GM10266 (cell line): ENCODE measurements around the gene C1orf116.

Experiments used
- DNase-seq: peaks from one replicate; pipeline ENCODE4 v3.0.0; 2012; ENCODE audit errors: extremely low spot score
- TF ChIP-seq, protein P1 (sequence below): IDR thresholded peaks from 2 replicates; pipeline ENCODE4 v1.5.1; 2012; ENCODE audit warnings: mild to moderate bottlenecking, low read depth; ENCODE audit not compliant: control insufficient read depth, insufficient read depth; ENCODE audit errors: missing control alignments

Gene C1orf116

DNA sequence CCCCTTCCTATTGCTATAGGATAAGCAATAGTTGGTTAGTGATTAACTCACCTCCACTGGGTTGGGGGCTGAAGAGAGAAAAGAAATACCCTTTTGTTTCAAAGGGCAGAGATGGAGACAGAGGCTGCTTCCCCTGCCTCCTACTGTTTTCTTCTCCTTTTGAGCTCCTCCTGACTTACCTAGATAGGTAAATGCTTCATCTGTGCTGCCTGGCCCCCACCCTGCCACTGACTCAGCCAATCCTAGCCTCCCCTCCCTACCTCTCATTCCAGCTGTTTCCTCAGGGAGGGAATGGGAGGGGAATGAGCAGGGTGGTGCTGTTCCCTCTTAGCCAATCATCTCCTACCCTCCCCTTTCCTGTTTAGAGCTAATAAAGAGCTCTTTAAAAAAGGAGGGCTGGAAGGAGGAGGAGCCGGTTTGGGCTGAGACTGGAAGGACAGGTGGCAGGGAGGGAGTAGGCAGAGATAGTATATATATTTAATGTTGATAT, at the start of gene C1orf116:
Gene C1orf116 (minus strand): TSS at position 229 of the 490 bp plus-strand sequence. CDS start 5,158 bp downstream, outside the sequence.
- DNase-seq: no peak

DNA sequence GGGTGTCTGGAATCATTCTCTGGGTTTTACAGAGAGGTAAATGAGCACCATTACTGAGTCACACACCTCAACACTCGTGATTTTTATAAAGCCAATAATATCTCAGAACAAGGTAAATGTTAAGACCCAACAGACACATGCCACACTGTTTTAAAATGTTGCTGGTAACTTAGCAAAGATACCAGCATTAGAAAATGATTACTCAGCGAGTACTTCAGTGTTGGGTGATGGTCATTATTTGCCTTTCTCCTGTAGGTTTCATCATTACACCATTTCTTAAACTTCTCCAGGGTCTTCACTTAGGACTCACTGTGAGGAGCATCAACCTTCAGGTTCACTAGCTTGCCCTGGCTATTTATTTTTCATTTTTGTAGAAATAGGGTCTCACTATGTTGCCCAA, 49.2 kb upstream of the C1orf116 start:
- TF ChIP-seq, protein P1, sequence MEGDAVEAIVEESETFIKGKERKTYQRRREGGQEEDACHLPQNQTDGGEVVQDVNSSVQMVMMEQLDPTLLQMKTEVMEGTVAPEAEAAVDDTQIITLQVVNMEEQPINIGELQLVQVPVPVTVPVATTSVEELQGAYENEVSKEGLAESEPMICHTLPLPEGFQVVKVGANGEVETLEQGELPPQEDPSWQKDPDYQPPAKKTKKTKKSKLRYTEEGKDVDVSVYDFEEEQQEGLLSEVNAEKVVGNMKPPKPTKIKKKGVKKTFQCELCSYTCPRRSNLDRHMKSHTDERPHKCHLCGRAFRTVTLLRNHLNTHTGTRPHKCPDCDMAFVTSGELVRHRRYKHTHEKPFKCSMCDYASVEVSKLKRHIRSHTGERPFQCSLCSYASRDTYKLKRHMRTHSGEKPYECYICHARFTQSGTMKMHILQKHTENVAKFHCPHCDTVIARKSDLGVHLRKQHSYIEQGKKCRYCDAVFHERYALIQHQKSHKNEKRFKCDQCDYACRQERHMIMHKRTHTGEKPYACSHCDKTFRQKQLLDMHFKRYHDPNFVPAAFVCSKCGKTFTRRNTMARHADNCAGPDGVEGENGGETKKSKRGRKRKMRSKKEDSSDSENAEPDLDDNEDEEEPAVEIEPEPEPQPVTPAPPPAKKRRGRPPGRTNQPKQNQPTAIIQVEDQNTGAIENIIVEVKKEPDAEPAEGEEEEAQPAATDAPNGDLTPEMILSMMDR: no peak
- DNase-seq: no peak

More for the DNA sequence above, at the start of gene C1orf116:
- TF ChIP-seq, protein P1: no peak

DNA sequence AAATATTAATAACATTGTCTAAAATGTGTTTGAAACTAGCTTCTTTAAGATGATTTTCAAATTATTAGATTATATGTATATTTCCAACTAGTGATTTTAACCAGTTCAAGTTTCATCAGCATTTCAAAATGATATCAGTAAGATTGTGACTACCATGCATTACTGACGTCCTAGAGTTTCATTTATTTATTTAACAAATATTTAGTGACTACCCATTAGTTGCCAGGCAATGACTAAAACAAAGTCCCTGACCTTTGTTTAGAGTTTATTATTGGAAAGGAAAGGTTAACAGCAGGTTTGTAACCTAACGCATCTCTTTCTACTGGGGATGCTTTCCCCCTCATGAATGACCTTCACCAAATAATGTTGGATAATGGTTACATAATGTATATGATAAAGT, 48.5 kb upstream of the C1orf116 start:
- TF ChIP-seq, protein P1: no peak
- DNase-seq: no peak

DNA sequence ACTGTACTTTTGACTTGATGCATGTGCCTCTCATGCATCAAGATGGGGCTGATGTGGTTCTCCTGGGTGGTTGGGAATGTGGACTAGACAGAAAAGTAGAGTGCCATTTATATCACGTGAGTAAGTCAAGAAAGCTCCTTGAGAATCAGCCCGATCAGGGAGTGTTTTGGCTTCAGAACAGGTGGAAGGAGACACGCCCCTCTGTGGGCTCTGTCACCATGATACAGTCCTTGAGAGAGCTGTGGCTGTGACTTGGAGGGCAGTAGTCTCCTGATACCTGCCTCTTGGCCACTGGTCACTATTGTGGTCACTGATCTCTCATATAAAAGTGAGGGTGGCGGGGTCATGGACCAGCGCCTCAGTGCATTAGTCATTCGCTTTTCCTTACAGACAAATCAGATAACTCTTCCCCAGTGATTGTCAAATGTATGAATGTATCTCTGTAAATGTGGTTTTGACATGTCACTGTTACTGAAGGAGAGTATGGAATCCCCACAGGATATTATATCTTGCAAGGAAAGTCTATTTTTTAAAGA, 47.2 kb upstream of the C1orf116 start:
- TF ChIP-seq, protein P1: no peak
- DNase-seq: no peak

DNA sequence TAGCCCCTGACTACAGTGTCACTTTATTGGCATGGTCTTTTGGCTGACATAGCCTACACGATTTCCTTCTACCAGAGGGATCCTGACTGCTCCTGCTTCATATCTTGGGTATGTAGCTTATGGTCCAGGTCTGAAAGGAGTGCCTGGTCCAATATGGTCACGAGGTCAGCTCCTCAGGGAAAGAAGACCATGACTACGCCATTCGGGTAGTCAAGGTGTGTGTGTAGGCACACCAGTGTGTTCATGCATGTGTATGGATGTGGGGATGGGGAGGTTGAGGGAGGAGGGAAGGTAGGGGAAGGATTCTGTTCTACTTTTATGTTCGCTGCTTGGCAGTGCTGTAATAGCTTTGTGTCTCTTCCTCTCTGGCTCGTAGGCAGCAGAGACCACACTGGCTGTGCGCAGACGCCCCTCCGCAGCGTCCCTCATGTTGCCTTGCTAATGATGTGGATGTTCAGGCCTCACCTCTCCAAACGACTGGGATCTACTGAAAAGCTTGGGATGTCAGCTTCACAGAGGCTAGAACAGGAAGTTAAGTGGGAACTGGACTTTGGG, 46.1 kb upstream of the C1orf116 start:
- no peak for DNase-seq
- TF ChIP-seq, protein P1: no peak

DNA sequence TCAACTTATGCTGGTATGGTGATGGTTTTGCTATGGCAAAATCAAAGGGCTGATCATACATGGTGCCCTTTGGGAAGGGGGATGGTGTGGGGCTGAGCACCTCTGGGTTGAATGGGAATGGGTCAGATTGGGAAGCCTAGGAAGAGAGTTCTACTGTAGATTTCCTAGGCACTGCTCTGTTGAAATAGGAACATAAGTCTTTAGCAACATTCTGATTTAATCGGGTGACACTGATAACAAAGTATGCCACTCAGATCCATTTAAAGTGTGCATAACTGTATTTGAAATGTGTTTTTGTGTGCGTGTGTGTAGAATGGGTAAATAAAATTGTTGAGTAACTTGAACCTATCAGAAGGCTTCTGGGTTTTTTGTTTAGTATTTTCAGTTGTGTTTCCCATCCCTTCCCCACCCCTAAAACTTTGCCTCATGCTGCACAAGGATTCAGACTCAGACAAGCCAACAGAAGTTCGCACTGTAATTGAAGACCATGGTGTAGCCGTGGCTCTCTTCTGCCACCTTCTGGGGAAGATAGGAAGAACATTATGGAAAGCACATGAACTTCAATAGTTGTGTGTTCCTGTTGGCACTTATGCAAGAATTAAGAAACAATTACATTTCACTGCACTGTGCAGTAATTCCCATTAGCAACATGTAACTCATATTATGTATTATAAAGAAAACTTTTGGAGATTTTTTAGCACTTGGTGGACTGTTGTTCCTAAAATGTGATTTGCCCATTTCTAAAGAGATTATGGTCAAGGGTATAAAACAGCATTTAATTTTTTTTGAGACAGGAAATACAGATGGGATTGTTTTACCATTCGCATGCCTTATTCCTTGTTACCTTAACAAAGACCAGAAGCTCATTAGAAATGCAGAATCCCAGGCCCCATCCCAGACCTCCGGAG, 45.2 kb upstream of the C1orf116 start:
- TF ChIP-seq, protein P1: peak; percentile 88
- DNase-seq: peak; percentile 62

DNA sequence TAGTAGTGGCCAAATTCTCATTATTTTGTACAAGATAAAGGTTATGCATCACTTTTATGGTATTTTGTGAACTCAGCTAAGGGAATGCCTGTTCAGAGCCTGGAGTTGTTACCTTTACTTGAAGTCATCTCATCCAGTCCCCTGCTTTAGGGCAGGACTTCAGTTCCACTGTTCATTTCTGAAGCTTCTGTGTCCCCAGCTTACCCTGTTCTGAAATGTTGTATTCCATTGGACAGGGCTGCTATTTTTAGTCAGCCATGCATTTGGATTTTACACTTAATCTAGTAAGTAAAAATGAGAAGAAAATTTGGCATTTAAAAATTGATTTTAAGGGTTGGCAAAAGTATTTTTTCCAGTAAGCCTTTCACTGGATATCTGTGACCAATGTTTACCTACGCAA, 44.5 kb upstream of the C1orf116 start:
- TF ChIP-seq, protein P1: no peak
- DNase-seq: no peak
